ENCODE measurements around the gene SLC16A2. TPM values are rescaled to one million over a fixed set of nuclear protein-coding genes. Genes with fewer than 3 reads are reported as not detected.
"Not testable (repeated sequence)": the region's sequence is repeated elsewhere in the genome, so short reads cannot be mapped to it uniquely, and the experiment has no call there.

SLC16A2 gene
- total RNA-seq, 2 donors from 2014 or later = 2.9 to 7.3 TPM

DNA sequence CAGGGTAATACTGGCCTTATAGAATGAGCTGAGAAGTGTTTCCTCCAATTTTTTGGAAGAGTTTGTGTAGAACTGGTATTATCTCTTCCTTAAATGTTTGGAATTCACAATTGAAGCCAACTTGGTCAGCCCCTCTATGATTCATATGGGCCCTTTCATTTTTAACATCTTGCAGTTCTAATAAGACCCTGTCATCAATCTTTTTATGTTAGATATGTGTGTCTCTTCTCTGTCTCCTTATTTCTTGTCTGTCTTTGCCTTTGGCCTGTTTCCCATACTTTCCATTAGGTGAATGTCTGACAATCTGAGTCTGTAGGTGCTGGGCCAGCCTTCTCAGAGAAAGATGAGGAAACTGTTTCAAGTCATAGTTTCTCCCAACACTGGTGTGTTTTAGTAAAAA lies 88.7 kb downstream of the SLC16A2 start:
- Histone ChIP-seq H3K4me3 (no peak overlapping the region), H3K36me3 (replicated peaks in 1 of 2; ENCODE audit: insufficient read depth in 1 of 2, low read depth in 2 of 2) (no peaks in the 10 kb centered on the region), H3K27ac (no peak overlapping the region), H3K4me1 (no peaks in the 10 kb centered on the region), H3K9me3 (no peaks in the 10 kb centered on the region), H3K27me3 (no peaks in the 10 kb centered on the region)
- no peak for TF ChIP-seq POLR2A (IDR thresholded peaks at IDR 0.05)
- TF ChIP-seq, protein P1, sequence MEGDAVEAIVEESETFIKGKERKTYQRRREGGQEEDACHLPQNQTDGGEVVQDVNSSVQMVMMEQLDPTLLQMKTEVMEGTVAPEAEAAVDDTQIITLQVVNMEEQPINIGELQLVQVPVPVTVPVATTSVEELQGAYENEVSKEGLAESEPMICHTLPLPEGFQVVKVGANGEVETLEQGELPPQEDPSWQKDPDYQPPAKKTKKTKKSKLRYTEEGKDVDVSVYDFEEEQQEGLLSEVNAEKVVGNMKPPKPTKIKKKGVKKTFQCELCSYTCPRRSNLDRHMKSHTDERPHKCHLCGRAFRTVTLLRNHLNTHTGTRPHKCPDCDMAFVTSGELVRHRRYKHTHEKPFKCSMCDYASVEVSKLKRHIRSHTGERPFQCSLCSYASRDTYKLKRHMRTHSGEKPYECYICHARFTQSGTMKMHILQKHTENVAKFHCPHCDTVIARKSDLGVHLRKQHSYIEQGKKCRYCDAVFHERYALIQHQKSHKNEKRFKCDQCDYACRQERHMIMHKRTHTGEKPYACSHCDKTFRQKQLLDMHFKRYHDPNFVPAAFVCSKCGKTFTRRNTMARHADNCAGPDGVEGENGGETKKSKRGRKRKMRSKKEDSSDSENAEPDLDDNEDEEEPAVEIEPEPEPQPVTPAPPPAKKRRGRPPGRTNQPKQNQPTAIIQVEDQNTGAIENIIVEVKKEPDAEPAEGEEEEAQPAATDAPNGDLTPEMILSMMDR (IDR thresholded peaks at IDR 0.05) = no peak
- DNase-seq (no peak), ATAC-seq (no peak)
- intact Hi-C loops (cut with DNase I) = no loop called here

DNA sequence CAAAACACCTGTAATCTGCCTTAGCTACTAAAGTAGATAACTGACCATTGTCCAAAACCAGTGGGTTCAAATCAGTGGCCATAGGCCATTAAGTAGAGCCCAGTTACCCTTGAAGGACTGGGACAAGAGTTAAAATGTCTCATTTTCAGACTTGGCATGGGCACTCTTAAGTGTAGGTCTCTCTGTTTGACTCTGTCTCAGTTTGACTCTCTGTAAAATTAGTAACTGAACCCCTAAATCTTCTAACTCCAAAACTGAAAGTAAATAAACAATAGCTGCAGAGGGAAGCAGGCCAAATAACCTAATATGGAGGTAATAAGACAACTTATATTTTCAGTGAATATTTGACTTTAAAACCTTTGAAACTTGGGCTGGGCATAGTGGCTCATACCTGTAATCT lies 89.1 kb downstream of the SLC16A2 start:
- ATAC-seq (no peak), DNase-seq (no peak)
- Histone ChIP-seq H3K36me3 (replicated peaks in 1 of 2; ENCODE audit: insufficient read depth in 1 of 2, low read depth in 2 of 2) (no peaks in the 10 kb centered on the region), H3K27ac (no peak overlapping the region), H3K27me3 (no peaks in the 10 kb centered on the region), H3K4me3 (no peak overlapping the region), H3K9me3 (no peaks in the 10 kb centered on the region), H3K4me1 (no peaks in the 10 kb centered on the region)
- intact Hi-C loops (cut with DNase I) = no loop called here
- no peak for TF ChIP-seq POLR2A (IDR thresholded peaks at IDR 0.05)
- TF ChIP-seq, protein P1 (IDR thresholded peaks at IDR 0.05) = no peak

DNA sequence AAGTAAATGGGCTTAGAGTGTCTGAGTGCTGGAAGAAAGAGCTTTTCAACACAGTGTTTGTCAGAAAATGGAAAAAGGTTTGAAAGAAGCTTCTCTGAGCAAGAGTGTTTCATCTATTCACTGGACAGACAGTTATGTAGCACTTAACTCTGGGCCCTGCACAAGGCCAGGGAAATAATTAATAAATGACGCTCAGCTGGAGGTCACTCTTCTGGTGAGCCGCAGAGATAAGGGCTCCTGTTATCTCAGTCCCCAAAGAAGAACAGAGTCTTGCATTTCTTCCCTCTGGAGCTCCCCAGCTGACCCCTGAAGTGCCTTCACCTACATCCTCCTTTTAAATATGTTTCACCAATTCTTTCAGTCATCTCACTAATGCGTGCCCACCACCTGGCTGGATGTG lies 90.4 kb downstream of the SLC16A2 start:
- TF ChIP-seq POLR2A (IDR thresholded peaks at IDR 0.05) = no peak
- TF ChIP-seq, protein P1 (IDR thresholded peaks at IDR 0.05) = no peak
- ATAC-seq (no peak), DNase-seq (no peak)
- 66 to 76% methylated on average over 3 of the region's 3 CpGs for WGBS, 2 donors
- Histone ChIP-seq H3K27ac (no peak overlapping the region), H3K36me3 (replicated peaks in 1 of 2; ENCODE audit: insufficient read depth in 1 of 2, low read depth in 2 of 2) (no peaks in the 10 kb centered on the region), H3K4me1 (no peaks in the 10 kb centered on the region), H3K9me3 (no peaks in the 10 kb centered on the region), H3K27me3 (no peaks in the 10 kb centered on the region), H3K4me3 (no peak overlapping the region)
- intact Hi-C loops (cut with DNase I) = no loop called here

DNA sequence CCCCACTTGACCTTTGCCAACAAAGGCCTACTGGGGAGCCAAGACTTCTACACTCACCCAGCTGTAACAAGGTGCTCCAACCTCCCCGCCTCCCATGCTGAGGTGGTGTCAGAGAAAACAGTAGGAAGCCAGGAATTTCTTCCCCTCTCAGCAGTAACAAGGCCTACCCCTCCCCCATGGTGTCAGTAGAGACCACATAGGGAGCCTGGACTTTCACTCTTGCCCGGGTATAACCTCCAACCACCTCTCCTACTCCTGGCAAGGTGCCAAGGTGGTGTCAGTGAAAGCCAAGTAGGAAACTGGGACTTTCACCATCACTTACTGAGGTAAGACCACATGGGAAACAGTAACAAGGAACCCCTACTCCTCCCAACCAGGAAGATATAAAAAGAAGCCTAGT lies 93.1 kb downstream of the SLC16A2 start:
- ATAC-seq (no peak), DNase-seq (peak in 1 of 4 donors; percentile 17)
- H3K4me1 ChIP-seq = no peaks in the 10 kb centered on the region
- H3K36me3 ChIP-seq (replicated peaks in 1 of 2; ENCODE audit: insufficient read depth in 1 of 2, low read depth in 2 of 2) = no peaks in the 10 kb centered on the region
- no peaks in the 10 kb centered on the region for H3K27me3 ChIP-seq
- WGBS, 2 donors = 50 to 60% methylated on average over 2 of the region's 2 CpGs
- no peaks in the 10 kb centered on the region for H3K9me3 ChIP-seq
- intact Hi-C loops (cut with DNase I) = no loop called here
- no peak for TF ChIP-seq POLR2A (IDR thresholded peaks at IDR 0.05)
- TF ChIP-seq, protein P1 (IDR thresholded peaks at IDR 0.05) = no peak
- H3K4me3 ChIP-seq = no peak overlapping the region
- H3K27ac ChIP-seq = no peak overlapping the region

DNA sequence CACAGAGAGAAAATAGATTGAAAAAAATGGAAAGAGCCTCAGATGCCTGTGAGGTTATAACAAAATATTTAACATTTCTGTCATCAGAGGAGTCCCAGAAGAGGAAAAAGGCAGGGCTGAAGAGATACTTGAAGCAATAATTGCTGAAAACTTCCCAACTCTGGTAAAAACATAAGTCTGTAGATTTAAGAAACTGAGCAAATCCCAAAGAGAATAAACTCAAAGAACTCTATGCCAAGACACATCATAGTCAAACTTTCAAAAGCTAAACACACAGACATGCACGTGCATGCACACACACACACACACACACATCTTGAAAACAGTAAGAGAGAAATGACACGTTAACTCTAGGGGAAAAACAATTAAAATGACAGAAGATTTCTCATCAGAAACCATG lies 94.1 kb downstream of the SLC16A2 start:
- Histone ChIP-seq H3K4me3 (no peak overlapping the region), H3K36me3 (replicated peaks in 1 of 2; ENCODE audit: insufficient read depth in 1 of 2, low read depth in 2 of 2) (no peaks in the 10 kb centered on the region), H3K27me3 (no peaks in the 10 kb centered on the region), H3K27ac (no peak overlapping the region), H3K9me3 (no peaks in the 10 kb centered on the region), H3K4me1 (no peaks in the 10 kb centered on the region)
- TF ChIP-seq, protein P1 (IDR thresholded peaks at IDR 0.05) = no peak
- TF ChIP-seq POLR2A (IDR thresholded peaks at IDR 0.05) = no peak
- no peak for ATAC-seq
- WGBS, 2 donors = 77 to 83% methylated on average over 2 of the region's 2 CpGs
- intact Hi-C loops (cut with DNase I) = no loop called here
- no peak for DNase-seq

DNA sequence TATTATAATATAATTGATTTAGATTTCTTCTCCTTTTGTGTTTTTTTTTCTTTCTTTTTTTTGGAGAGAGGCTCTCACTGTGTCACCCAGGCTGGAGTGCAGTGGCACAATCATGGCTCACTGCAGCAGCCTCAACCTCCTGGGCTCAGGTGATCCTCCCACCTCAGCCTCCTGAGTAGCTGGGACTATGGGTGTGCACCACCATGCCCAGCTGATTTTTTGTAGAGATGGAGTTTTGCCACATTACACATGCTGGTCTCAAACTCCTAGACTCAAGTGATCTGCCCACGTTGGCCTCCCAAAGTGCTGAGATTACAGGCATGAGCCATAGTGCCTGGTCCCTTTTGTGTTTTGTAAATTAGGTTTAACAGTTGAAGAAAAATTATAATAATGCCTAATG lies 94.7 kb downstream of the SLC16A2 start:
- WGBS, 2 donors = 67% methylated on average over 1 of the region's 1 CpG; no CpG with 5 or more reads in 1 of the 2 donors
- H3K27ac ChIP-seq; DNase-seq; H3K4me1 ChIP-seq; H3K36me3 ChIP-seq (replicated peaks in 1 of 2; ENCODE audit: insufficient read depth in 1 of 2, low read depth in 2 of 2); H3K27me3 ChIP-seq; intact Hi-C loops (cut with DNase I); H3K9me3 ChIP-seq; ATAC-seq; H3K4me3 ChIP-seq: not testable (repeated sequence)

All from body of pancreas (tissue), 4 donors.